SK-N-SH (cell line): ENCODE data around the gene TMEM213. TPM values are rescaled to one million over a fixed set of nuclear protein-coding genes. Genes with fewer than 3 reads are reported as not detected.

Experiments
- CTCF ChIA-PET: fragments of 300-600, 350-600 bp; formaldehyde crosslinking; extraction: SDS; loops from one replicate; lab custom pipeline; 2021; lab: Yijun Ruan, JAX
- POLR2A ChIA-PET: fragments of 350-600 bp; sonication (Branson Sonifier 250); formaldehyde crosslinking; extraction: SDS; loops from one replicate; lab custom pipeline; 2020; ENCODE audit warnings: antibody characterized with exemption, inconsistent platforms; lab: Yijun Ruan, JAX
- DNase-seq: peaks from one replicate; pipeline ENCODE4 v3.0.0; 2012
- H2AFZ ChIP-seq: fragments of 200-600 bp; sonication (generic); 2 replicates; pipeline ENCODE4 v1.8.1; 2016; ENCODE audit warnings: antibody characterized with exemption, mild to moderate bottlenecking, low read depth
- H3F3A ChIP-seq: fragments of 200-600 bp; sonication (generic); replicated peaks from 2 replicates; pipeline ENCODE3; 2016; ENCODE audit warnings: antibody characterized with exemption, mild to moderate bottlenecking; ENCODE audit not compliant: insufficient read depth
- H3K27ac ChIP-seq, 2 experiments: fragments of 200-500 bp in 1 of 2; fragments of 200-600 bp in 1 of 2; sonication (Bioruptor generic) in 1 of 2; sonication (generic), shearing (Covaris generic) in 1 of 2; 2 replicates each; pipeline versions ENCODE4 v1.5.1 to v1.6.1; 2014 to 2016; ENCODE audit warnings: low read depth in 2 of 2, inconsistent platforms in 1 of 2, low read length in 1 of 2, mild to moderate bottlenecking in 1 of 2, mixed read lengths in 1 of 2
- H3K27me3 ChIP-seq: fragments of 200-600 bp; sonication (generic), shearing (Covaris generic); 2 replicates; pipeline ENCODE4 v1.6.1; 2016; ENCODE audit warnings: mixed run types; ENCODE audit not compliant: insufficient read depth
- H3K36me3 ChIP-seq, 2 experiments: fragments of 200-500 bp in 1 of 2; fragments of 200-600 bp in 1 of 2; sonication (Bioruptor generic) in 1 of 2; sonication (generic) in 1 of 2; replicated peaks in 1 of 2; 2 replicates each; pipeline versions ENCODE3 to v1.5.1; 2014 to 2016; ENCODE audit warnings: low read length in 1 of 2, mild to moderate bottlenecking in 1 of 2; ENCODE audit not compliant: insufficient read depth in 2 of 2, control insufficient read depth in 1 of 2
- H3K4me1 ChIP-seq, 2 experiments: fragments of 200-500 bp in 1 of 2; fragments of 200-600 bp in 1 of 2; sonication (Bioruptor generic) in 1 of 2; sonication (generic), shearing (Covaris generic) in 1 of 2; 2 replicates each; pipeline versions ENCODE4 v1.5.1 to v1.6.1; 2014 to 2016; ENCODE audit warnings: low read depth in 1 of 2, low read length in 1 of 2, mixed run types in 1 of 2; ENCODE audit not compliant: insufficient read depth in 2 of 2, control insufficient read depth in 1 of 2
- H3K4me2 ChIP-seq: fragments of 200-600 bp; sonication (generic), shearing (Covaris generic); 2 replicates; pipeline ENCODE4 v1.6.1; 2017; ENCODE audit warnings: mixed run types
- H3K4me3 ChIP-seq, 2 experiments: fragments of 200-500 bp in 1 of 2; fragments of 200-600 bp in 1 of 2; sonication (Bioruptor generic) in 1 of 2; sonication (generic), shearing (Covaris generic) in 1 of 2; 2 replicates each; pipeline versions ENCODE4 v1.5.1 to v1.8.1; 2014 to 2016; ENCODE audit warnings: low read depth in 2 of 2, inconsistent platforms in 1 of 2, low read length in 1 of 2, mild to moderate bottlenecking in 1 of 2, mixed read lengths in 1 of 2, moderate library complexity in 1 of 2
- H3K79me2 ChIP-seq: fragments of 200-600 bp; sonication (generic); 2 replicates; pipeline ENCODE4 v1.8.1; 2017; ENCODE audit warnings: mild to moderate bottlenecking; ENCODE audit not compliant: insufficient read depth
- H3K9ac ChIP-seq: fragments of 200-600 bp; sonication (generic); 2 replicates; pipeline ENCODE4 v1.6.1; 2017; ENCODE audit warnings: mixed run types
- H3K9me2 ChIP-seq: fragments of 200-600 bp; sonication (generic); 2 replicates; pipeline ENCODE4 v1.6.1; 2017; ENCODE audit warnings: mixed run types
- H3K9me3 ChIP-seq: fragments of 200-600 bp; sonication (generic); 2 replicates; pipeline ENCODE4 v1.6.1; 2017; ENCODE audit warnings: mixed run types, mild to moderate bottlenecking, moderate library complexity
- H4K20me1 ChIP-seq: fragments of 200-600 bp; sonication (generic); 2 replicates; pipeline ENCODE4 v1.6.1; 2017; ENCODE audit warnings: mild to moderate bottlenecking, mixed run types; ENCODE audit not compliant: insufficient read depth
- ELF1 ChIP-seq: IDR thresholded peaks from 2 replicates; pipeline ENCODE4 v1.4.0; 2012
- EP300 ChIP-seq, 2 experiments: IDR thresholded peaks; 2 replicates each; pipeline versions ENCODE4 v1.4.0 to v1.6.1; 2012; ENCODE audit warnings: borderline replicate concordance in 1 of 2, low read depth in 1 of 2, low read length in 1 of 2
- FOXJ3 ChIP-seq: sonication (generic); formaldehyde crosslinking; IDR thresholded peaks from 2 replicates; pipeline ENCODE4 v1.5.1; 2020; ENCODE audit warnings: mild to moderate bottlenecking, missing genetic modification reagents
- JUND ChIP-seq: IDR thresholded peaks from 2 replicates; pipeline ENCODE4 v1.4.0; 2012
- NFIC ChIP-seq: IDR thresholded peaks from 2 replicates; pipeline ENCODE4 v1.4.0; 2012; ENCODE audit warnings: borderline replicate concordance
- NRF1 ChIP-seq: IDR thresholded peaks from 2 replicates; pipeline ENCODE4 v1.6.1; 2012; ENCODE audit warnings: low read depth, mild to moderate bottlenecking, low read length
- POLR2AphosphoS5 ChIP-seq: IDR thresholded peaks from 2 replicates; pipeline ENCODE4 v1.6.1; 2012; ENCODE audit warnings: low read depth, low read length
- REST ChIP-seq: IDR thresholded peaks from 2 replicates; pipeline ENCODE4 v1.6.1; 2012; ENCODE audit warnings: mild to moderate bottlenecking, low read depth, low read length, moderate library complexity
- WGBS: methylation state at CpG from one replicate; pipeline ENCODE4 v1.1.6; 2017; ENCODE audit warnings: low lambda C conversion rate; 5-methylcytosine and 5-hydroxymethylcytosine counted together
- polyA plus RNA-seq, 3 experiments: library from polyadenylated mRNA; depleted of rRNA; stranded (reverse); fragments of >200 nt; gene quantifications; 2 replicates each; pipeline ENCODE4 v1.2.3, GENCODE V29; 2012
- TF ChIP-seq, protein P1 (sequence below): IDR thresholded peaks from 2 replicates; pipeline ENCODE4; 2012
- TF ChIP-seq, protein P2 (sequence below): IDR thresholded peaks from 2 replicates; pipeline ENCODE4 v1.4.0; 2012; ENCODE audit warnings: low read depth, borderline replicate concordance

The TMEM213 gene
- polyA plus RNA-seq, 1 of the 3 experiments (the other 2 are of a cell fraction) = not detected

DNA sequence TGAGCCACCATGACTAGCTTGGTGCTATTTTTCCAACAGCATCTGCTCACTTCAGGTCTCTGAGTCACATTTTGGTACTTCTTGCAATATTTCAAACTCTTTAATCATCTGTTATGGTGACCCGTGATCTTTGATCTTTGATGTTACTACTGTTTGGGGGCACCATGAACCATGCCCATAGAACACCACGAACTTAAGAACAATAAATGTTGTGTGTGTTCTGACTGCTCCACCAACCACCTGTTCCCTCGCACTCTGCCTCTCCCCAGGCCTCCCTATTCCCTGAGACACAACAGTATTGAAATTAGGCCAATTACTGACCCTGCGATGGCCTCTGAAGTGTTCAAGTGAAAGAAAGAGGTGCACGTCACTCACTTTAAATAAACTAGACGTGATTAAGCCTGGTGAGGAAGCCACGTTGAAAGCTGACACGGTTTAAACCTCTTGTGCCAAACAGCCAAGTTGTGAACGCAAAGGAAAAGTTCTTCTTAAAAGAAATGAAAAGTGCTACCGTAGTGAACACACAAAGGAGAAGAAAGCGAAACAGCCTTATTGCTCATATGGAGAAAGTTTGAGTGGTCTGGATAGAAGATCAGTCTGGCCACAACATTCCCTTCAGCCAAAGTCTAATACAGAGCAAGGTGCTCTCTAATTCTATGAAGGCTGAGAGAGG, 27.4 kb downstream of the TMEM213 start:
- H3F3A ChIP-seq = no peaks in the 10 kb centered on the region
- H3K79me2 ChIP-seq = no peaks in the 10 kb centered on the region
- H3K9ac ChIP-seq = no peak overlapping the region
- H3K9me3 ChIP-seq = no peaks in the 10 kb centered on the region
- no peak overlapping the region for H2AFZ ChIP-seq
- no peak overlapping the region for H3K4me3 ChIP-seq
- H3K9me2 ChIP-seq = no peaks in the 10 kb centered on the region
- H3K4me2 ChIP-seq = no peak overlapping the region
- DNase-seq = no peak
- no peaks in the 10 kb centered on the region for H3K36me3 ChIP-seq
- 67% methylated on average over 11 of the region's 11 CpGs for WGBS
- ChIA-PET POLR2A (no interaction called here), CTCF (no interaction called here)
- TF ChIP-seq JUND = no peak
- H4K20me1 ChIP-seq = no peaks in the 10 kb centered on the region
- no peaks in the 10 kb centered on the region for H3K4me1 ChIP-seq
- no peak overlapping the region for H3K27ac ChIP-seq
- no peaks in the 10 kb centered on the region for H3K27me3 ChIP-seq

- H4K20me1 ChIP-seq = no peaks in the 10 kb centered on the region
- no peak overlapping the region for H3K27ac ChIP-seq
- H3K9me3 ChIP-seq = no peaks in the 10 kb centered on the region
- no peak overlapping the region for H3K4me2 ChIP-seq
- no peaks in the 10 kb centered on the region for H3F3A ChIP-seq
- H3K27me3 ChIP-seq = no peaks in the 10 kb centered on the region
- POLR2A ChIA-PET = no interaction called here
- TF ChIP-seq POLR2AphosphoS5 = no peak
- TF ChIP-seq, protein P1, sequence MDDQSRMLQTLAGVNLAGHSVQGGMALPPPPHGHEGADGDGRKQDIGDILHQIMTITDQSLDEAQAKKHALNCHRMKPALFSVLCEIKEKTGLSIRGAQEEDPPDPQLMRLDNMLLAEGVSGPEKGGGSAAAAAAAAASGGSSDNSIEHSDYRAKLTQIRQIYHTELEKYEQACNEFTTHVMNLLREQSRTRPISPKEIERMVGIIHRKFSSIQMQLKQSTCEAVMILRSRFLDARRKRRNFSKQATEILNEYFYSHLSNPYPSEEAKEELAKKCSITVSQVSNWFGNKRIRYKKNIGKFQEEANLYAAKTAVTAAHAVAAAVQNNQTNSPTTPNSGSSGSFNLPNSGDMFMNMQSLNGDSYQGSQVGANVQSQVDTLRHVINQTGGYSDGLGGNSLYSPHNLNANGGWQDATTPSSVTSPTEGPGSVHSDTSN = no peak
- no peak overlapping the region for H3K9ac ChIP-seq
- no peaks in the 10 kb centered on the region; a peak in 1 of 4 replicates for H3K4me1 ChIP-seq
- H3K4me3 ChIP-seq = no peak overlapping the region
- no peak for DNase-seq
- H3K36me3 ChIP-seq = no peaks in the 10 kb centered on the region
- H3K9me2 ChIP-seq = no peaks in the 10 kb centered on the region
- CTCF ChIA-PET = interaction anchor here (0.7 to 1.1 kb wide), 3 partner anchors 13 to 246 kb away, joined by 3 read pairs; no protein-coding TSS in a partner anchor
- H3K79me2 ChIP-seq = no peaks in the 10 kb centered on the region
- 49% methylated on average over 2 of the region's 2 CpGs for WGBS
- H2AFZ ChIP-seq = no peak overlapping the region
Measured at GRCh38 chr7:138828302-138828701, 30.5 kb downstream of the TMEM213 start.

DNA sequence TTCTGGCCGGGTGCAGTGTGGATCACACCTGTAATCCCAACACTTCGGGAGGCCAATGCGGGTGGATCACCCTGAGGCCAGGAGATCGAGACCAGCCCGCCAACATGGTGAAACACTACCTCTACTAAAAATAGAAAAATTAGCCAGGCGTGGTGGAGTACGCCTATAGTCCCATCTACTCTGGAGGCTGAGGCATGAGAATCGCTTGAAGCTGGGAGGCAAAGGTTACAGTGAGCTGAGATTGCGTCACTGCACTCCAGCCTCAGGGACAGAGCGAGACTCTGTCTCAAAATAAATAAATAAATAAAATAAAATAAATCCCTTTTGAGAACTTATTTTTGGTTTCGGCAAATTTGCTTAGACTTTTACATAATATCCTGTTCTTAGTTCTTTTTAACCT, 31.5 kb downstream of the TMEM213 start:
- no peaks in the 10 kb centered on the region for H3K27me3 ChIP-seq
- H3K4me1 ChIP-seq = no peaks in the 10 kb centered on the region; a peak in 1 of 4 replicates
- no peak overlapping the region for H3K27ac ChIP-seq
- H3K9me2 ChIP-seq = no peaks in the 10 kb centered on the region
- no peaks in the 10 kb centered on the region for H3K9me3 ChIP-seq
- H3K4me3 ChIP-seq = no peak overlapping the region
- H3K4me2 ChIP-seq = no peak overlapping the region
- POLR2A ChIA-PET = no interaction called here
- H3F3A ChIP-seq = no peaks in the 10 kb centered on the region
- no peaks in the 10 kb centered on the region for H4K20me1 ChIP-seq
- CTCF ChIA-PET = interaction anchor here (0.7 to 1.1 kb wide), 2 partner anchors 11 to 12 kb away, joined by 3 read pairs; no protein-coding TSS in a partner anchor
- WGBS = 85% methylated on average over 11 of the region's 11 CpGs
- DNase-seq = no peak
- H2AFZ ChIP-seq = no peak overlapping the region
- no peak overlapping the region for H3K9ac ChIP-seq
- TF ChIP-seq ELF1 (no peak), NRF1 (no peak), REST (no peak), FOXJ3 (CRISPR knock-in tag) (no peak), NFIC (no peak), EP300 (IDR thresholded peaks at IDR 0.05; ENCODE audit: borderline replicate concordance in 1 of 2, low read depth in 1 of 2, low read length in 1 of 2) (no peak)
- TF ChIP-seq, protein P2, sequence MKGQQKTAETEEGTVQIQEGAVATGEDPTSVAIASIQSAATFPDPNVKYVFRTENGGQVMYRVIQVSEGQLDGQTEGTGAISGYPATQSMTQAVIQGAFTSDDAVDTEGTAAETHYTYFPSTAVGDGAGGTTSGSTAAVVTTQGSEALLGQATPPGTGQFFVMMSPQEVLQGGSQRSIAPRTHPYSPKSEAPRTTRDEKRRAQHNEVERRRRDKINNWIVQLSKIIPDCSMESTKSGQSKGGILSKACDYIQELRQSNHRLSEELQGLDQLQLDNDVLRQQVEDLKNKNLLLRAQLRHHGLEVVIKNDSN = no peak
- TF ChIP-seq, all 33 proteins: peak for 0
- no peaks in the 10 kb centered on the region for H3K79me2 ChIP-seq
- peaks cover 0 to under 1% of the 10 kb centered on the region in 2 experiments for H3K36me3 ChIP-seq
